ENCODE results near the gene CUEDC1. TPM values are rescaled to one million over a fixed set of nuclear protein-coding genes. Genes with fewer than 3 reads are reported as not detected.

Gene CUEDC1
- total and polyA plus RNA-seq, 2 of the 13 experiments (the other 11 are each of a cell fraction or from before 2014, with no cell fraction given), result 7.4 to 12.9 TPM

DNA sequence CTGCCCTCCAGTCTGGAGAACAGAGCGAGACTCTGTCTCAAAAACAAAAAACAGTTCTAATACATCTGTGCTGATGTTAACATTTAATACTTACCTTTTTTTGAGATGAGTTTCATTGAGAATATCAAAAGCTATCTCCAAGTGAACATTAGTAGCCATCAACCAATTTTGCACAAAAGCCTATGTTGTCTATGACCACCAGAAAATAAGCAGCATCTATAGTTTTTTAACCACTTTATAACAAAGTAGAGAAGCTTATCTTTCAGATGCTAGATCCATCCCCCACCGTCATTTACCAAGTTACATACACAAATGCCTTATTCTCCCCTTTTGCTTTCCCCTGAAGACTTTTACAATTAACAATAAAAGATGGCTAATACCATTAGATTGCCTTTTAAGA is 47.8 kb upstream of the CUEDC1 start:
- no peak for FAIRE-seq
- ChIA-PET CTCF (ENCODE audit: low intra/inter-chr PET ratio, low total read pairs) (no interaction called here), POLR2A (interaction anchor here (0.8 to 2.0 kb wide), 3 partner anchors 80 to 143 kb away, joined by 3 to 6 read pairs (median 3); no protein-coding TSS in a partner anchor)
- intact Hi-C loops (cut with micrococcal nuclease; ENCODE audit: unreplicated experiment) (no loop called here), in situ Hi-C loops (cut with HindIII; ENCODE audit: extremely low pct_ligation_motif_present, low pct_unique_long_range_greater_than_20kb) (no loop called here)
- Histone ChIP-seq H3K27ac (ENCODE audit: extremely low read length, insufficient read depth, low read length) (no peak overlapping the region), H2AFZ (ENCODE audit: low read length) (no peak overlapping the region), H4K20me1 (ENCODE audit: insufficient read depth, low read length) (peaks cover 61% of the 10 kb centered on the region), H3K9me3 (ENCODE audit: low read length) (no peaks in the 10 kb centered on the region), H3K4me1 (ENCODE audit: insufficient read depth, low read length) (peaks cover 52% of the 10 kb centered on the region), H3K4me3 (replicated peaks in 1 of 3; ENCODE audit: insufficient read depth in 1 of 3, low read depth in 2 of 3, low read length in 3 of 3) (no peak overlapping the region), H3K27me3 (ENCODE audit: control insufficient read depth in 1 of 2, insufficient read depth in 2 of 2, low read length in 2 of 2) (no peaks in the 10 kb centered on the region; a peak in 1 of 5 replicates), H3K36me3 (replicated peaks in 1 of 2; ENCODE audit: control insufficient read depth in 1 of 2, insufficient read depth in 2 of 2, low read length in 2 of 2) (peaks cover 4 to 47% of the 10 kb centered on the region in 2 experiments), H3K4me2 (ENCODE audit: low read depth, low read length) (peak overlapping the region; percentile 91), H3K9ac (ENCODE audit: insufficient read depth, low read depth, low read length) (no peak overlapping the region), H3K79me2 (ENCODE audit: insufficient read depth, low read length) (peaks cover 53% of the 10 kb centered on the region)
- ATAC-seq, result no peak
- BruUV-seq (replicated peaks), result no TSS peak
- no peak for DNase-seq (ENCODE audit: low spot score)
- WGBS (ENCODE audit: low lambda C conversion rate), result 100% methylated on average over 2 of the region's 2 CpGs
- TF ChIP-seq ERF (CRISPR knock-in tag; IDR thresholded peaks at IDR 0.05), result no peak
- TF ChIP-seq RBFOX2 (IDR thresholded peaks at IDR 0.05; ENCODE audit: low read depth, low read length), result peak; percentile 77
- TF ChIP-seq ZNF615 (CRISPR knock-in tag; IDR thresholded peaks at IDR 0.05; ENCODE audit: borderline replicate concordance), result no peak
- TF ChIP-seq RAD21 (CRISPR knock-in tag; IDR thresholded peaks at IDR 0.05), result 0 out of 2 replicates have a peak, but pooled peaks have one; percentile 7
- TF ChIP-seq AGO2 (optimal IDR thresholded peaks at IDR 0.05; ENCODE audit: low read depth, low read length), result peak; percentile 47
- TF ChIP-seq POLR2A (IDR thresholded peaks at IDR 0.05; ENCODE audit: insufficient read depth in 1 of 2, low read depth in 2 of 2, low read length in 2 of 2), result peak in 1 of 2 experiments; percentile 30; a peak in 1 of 4 replicates

- Histone ChIP-seq H3K9ac (ENCODE audit: insufficient read depth, low read depth, low read length) (no peak overlapping the region), H3K9me3 (ENCODE audit: low read length) (no peaks in the 10 kb centered on the region), H4K20me1 (ENCODE audit: insufficient read depth, low read length) (peaks cover 61% of the 10 kb centered on the region), H3K4me3 (replicated peaks in 1 of 3; ENCODE audit: insufficient read depth in 1 of 3, low read depth in 2 of 3, low read length in 3 of 3) (no peak overlapping the region), H3K4me1 (ENCODE audit: insufficient read depth, low read length) (peaks cover 47% of the 10 kb centered on the region), H3K27ac (ENCODE audit: extremely low read length, insufficient read depth, low read length) (no peak overlapping the region), H3K27me3 (ENCODE audit: control insufficient read depth in 1 of 2, insufficient read depth in 2 of 2, low read length in 2 of 2) (no peaks in the 10 kb centered on the region; a peak in 1 of 5 replicates), H3K4me2 (ENCODE audit: low read depth, low read length) (peak overlapping the region; percentile 91; the same call in 1 of the 2 replicates), H3K79me2 (ENCODE audit: insufficient read depth, low read length) (peaks cover 49% of the 10 kb centered on the region), H2AFZ (ENCODE audit: low read length) (no peak overlapping the region), H3K36me3 (replicated peaks in 1 of 2; ENCODE audit: control insufficient read depth in 1 of 2, insufficient read depth in 2 of 2, low read length in 2 of 2) (peaks cover 4 to 47% of the 10 kb centered on the region in 2 experiments)
- in situ Hi-C loops (cut with HindIII; ENCODE audit: extremely low pct_ligation_motif_present, low pct_unique_long_range_greater_than_20kb), result no loop called here
- ATAC-seq (no peak), DNase-seq (ENCODE audit: low spot score) (no peak), FAIRE-seq (no peak)
- intact Hi-C loops (cut with micrococcal nuclease; ENCODE audit: unreplicated experiment), result no loop called here
- BruUV-seq (replicated peaks), result no TSS peak
- ChIA-PET CTCF (ENCODE audit: low intra/inter-chr PET ratio, low total read pairs) (no interaction called here), POLR2A (interaction anchor here (0.6 to 14.7 kb wide), 6 partner anchors 9 to 151 kb away, joined by 3 to 173 read pairs (median 4); no protein-coding TSS in a partner anchor)
- WGBS (ENCODE audit: low lambda C conversion rate), result 90% methylated on average over 4 of the region's 4 CpGs
- TF ChIP-seq JUNB (CRISPR knock-in tag; IDR thresholded peaks at IDR 0.05; ENCODE audit: borderline replicate concordance), result no peak
- no peak for TF ChIP-seq ZNF251 (CRISPR knock-in tag; IDR thresholded peaks at IDR 0.05)
- no peak for TF ChIP-seq SMAD3 (CRISPR knock-in tag; IDR thresholded peaks at IDR 0.05)
- TF ChIP-seq POLR2G (IDR thresholded peaks at IDR 0.05; ENCODE audit: low read depth, low read length), result peak; percentile 56
- TF ChIP-seq, protein P1, sequence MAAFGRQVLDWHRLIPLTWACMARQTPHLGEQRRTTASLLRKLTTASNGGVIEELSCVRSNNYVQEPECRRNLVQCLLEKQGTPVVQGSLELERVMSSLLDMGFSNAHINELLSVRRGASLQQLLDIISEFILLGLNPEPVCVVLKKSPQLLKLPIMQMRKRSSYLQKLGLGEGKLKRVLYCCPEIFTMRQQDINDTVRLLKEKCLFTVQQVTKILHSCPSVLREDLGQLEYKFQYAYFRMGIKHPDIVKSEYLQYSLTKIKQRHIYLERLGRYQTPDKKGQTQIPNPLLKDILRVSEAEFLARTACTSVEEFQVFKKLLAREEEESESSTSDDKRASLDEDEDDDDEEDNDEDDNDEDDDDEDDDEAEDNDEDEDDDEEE (CRISPR knock-in tag; IDR thresholded peaks at IDR 0.05), result no peak
- peak; percentile 69 for TF ChIP-seq ZNF460 (CRISPR knock-in tag; IDR thresholded peaks at IDR 0.05; ENCODE audit: borderline replicate concordance)
- 0 out of 2 replicates have a peak, but pooled peaks have one; percentile 12 for TF ChIP-seq TRIM24 (CRISPR knock-in tag; IDR thresholded peaks at IDR 0.05)
- TF ChIP-seq SIX4 (CRISPR knock-in tag; IDR thresholded peaks at IDR 0.05), result no peak
- peak; percentile 65 for TF ChIP-seq POLR2AphosphoS5 (IDR thresholded peaks at IDR 0.05; ENCODE audit: low read depth, low read length)
- TF ChIP-seq SAP130 (CRISPR knock-in tag; IDR thresholded peaks at IDR 0.05; ENCODE audit: low read depth), result 0 out of 2 replicates have a peak, but pooled peaks have one; percentile 10
- TF ChIP-seq HBP1 (CRISPR knock-in tag; IDR thresholded peaks at IDR 0.05; ENCODE audit: low read depth), result no peak
Measured at GRCh38 chr17:58002154-58002948, 47.1 kb upstream of the CUEDC1 start.

Measured in HepG2 (cell line).